ENCODE data around the gene AP5Z1. TPM values are rescaled to one million over a fixed set of nuclear protein-coding genes. Genes with fewer than 3 reads are reported as not detected.

AP5Z1 gene
- total RNA-seq, 1 donor from 2014 or later: 36.9 TPM

- Mint-ChIP-seq H3K4me1 (ENCODE audit: unreplicated experiment) (no peaks in the 10 kb centered on the region), H3K36me3 (peaks cover 18% of the 10 kb centered on the region), H3K27ac (peak overlapping the region; percentile 75), H3K9me3 (no peaks in the 10 kb centered on the region), H3K4me3 (no peak overlapping the region), H3K27me3 (no peaks in the 10 kb centered on the region)
- TF ChIP-seq, protein P1, sequence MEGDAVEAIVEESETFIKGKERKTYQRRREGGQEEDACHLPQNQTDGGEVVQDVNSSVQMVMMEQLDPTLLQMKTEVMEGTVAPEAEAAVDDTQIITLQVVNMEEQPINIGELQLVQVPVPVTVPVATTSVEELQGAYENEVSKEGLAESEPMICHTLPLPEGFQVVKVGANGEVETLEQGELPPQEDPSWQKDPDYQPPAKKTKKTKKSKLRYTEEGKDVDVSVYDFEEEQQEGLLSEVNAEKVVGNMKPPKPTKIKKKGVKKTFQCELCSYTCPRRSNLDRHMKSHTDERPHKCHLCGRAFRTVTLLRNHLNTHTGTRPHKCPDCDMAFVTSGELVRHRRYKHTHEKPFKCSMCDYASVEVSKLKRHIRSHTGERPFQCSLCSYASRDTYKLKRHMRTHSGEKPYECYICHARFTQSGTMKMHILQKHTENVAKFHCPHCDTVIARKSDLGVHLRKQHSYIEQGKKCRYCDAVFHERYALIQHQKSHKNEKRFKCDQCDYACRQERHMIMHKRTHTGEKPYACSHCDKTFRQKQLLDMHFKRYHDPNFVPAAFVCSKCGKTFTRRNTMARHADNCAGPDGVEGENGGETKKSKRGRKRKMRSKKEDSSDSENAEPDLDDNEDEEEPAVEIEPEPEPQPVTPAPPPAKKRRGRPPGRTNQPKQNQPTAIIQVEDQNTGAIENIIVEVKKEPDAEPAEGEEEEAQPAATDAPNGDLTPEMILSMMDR (conservative IDR thresholded peaks at IDR 0.05): no peak
- DNase-seq (ENCODE audit: extremely low spot score, unreplicated experiment): no peak
Observed at GRCh38 chr7:4764402-4765007, 10.9 kb upstream of the AP5Z1 start.

GRCh38 chr7:4765776-4766490 is 9.5 kb upstream of the AP5Z1 start:
- Mint-ChIP-seq H3K27me3 (no peaks in the 10 kb centered on the region), H3K27ac (no peak overlapping the region), H3K4me1 (ENCODE audit: unreplicated experiment) (no peaks in the 10 kb centered on the region), H3K9me3 (no peaks in the 10 kb centered on the region), H3K36me3 (peaks cover 12% of the 10 kb centered on the region), H3K4me3 (no peak overlapping the region)
- no peak for DNase-seq (ENCODE audit: extremely low spot score, unreplicated experiment)
- TF ChIP-seq, protein P1 (conservative IDR thresholded peaks at IDR 0.05): peak; percentile 34

DNA sequence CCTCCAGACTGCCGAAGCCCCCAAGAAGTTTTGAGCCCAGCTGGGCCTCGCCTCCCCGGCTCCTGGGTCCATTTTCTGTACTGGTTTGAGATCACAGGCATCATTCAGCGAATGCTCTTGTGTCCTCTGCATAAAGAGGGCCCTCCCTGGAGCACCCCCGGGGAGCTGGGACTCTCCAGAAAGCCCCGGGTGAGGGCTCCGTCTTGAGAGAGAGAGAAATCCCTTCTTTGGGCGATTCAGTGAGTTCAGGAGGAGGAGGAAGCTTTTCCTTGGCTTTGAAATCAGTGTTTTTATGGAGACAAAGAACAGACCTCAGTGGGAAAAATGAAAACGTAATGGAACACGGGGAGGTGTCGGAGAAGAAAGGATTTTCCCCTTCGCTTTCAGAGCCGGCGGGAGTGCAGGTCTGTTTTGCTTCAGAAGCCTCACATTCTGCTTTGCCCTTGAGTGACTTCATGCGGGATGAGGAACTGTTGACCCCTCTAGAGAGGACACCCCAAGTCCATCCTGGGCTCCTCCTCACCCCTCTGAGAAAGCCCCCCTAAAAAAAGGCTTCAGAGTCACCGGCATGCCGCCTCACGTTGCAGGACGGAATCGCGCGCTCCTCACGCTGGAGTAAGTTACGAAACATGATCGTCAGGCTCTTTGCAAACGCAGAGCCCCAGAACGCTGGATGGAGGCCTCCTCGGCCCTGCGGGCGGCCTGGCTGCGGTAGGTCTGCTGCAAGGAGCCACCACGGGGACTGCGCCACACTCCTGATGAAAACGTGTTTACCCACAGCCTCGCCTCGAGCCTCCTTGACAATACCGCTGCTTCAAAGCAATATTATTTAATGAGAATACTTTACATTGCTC is 8.5 kb upstream of the AP5Z1 start:
- no peaks in the 10 kb centered on the region for H3K4me1 Mint-ChIP-seq (ENCODE audit: unreplicated experiment)
- H3K27me3 Mint-ChIP-seq: no peaks in the 10 kb centered on the region
- DNase-seq (ENCODE audit: extremely low spot score, unreplicated experiment): no peak
- peak overlapping the region; percentile 16 for H3K27ac Mint-ChIP-seq
- TF ChIP-seq, protein P1 (conservative IDR thresholded peaks at IDR 0.05): no peak
- no peak overlapping the region for H3K4me3 Mint-ChIP-seq
- no peaks in the 10 kb centered on the region for H3K9me3 Mint-ChIP-seq
- H3K36me3 Mint-ChIP-seq: peaks cover 9% of the 10 kb centered on the region

DNA sequence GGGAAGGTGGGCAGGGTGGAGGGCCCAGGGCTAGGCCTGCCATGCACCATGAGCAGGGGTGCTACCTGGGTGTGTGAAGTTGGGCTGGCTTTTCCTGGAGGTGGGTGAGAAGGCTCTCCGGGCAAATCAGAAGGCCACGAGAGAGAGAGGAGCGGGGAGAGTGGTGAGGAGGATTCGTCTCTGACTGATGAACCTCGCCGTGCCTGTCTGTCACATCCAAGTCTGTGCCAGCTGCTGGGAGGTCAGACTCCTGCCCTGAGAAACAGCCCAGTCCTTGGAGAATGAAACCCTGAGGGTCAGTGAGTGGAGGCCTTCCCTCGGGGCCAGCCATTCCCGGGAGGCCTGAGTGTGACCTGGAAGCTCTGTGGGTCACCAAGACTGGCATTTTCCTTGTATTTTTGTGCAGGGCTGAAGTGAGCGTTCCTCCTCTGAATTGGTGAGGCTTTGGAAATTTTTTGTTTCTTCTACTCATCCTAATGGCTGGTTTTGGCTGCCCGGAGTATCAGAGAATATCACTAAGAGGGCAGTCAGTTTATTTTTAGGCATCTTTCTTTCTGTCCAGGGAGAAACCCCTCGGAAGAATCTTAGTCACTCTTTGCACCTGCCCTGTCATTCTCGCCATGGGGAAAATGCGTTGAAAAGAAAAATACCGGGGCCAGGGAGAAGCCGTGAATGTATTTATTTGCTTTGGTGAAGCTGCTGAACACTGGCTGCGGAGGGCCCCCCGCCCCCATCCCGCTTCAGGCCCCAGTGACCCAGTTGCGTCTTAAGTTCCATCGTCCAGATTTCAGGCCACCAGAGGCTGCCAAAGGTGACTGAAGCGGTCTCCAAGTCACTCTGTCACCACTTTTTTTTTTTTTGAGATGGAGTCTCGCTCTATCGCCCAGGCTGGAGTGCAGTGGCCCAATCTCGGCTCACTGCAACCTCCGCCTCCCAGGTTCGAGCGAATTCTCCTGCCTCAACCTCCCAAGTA is 6.5 kb upstream of the AP5Z1 start:
- H3K36me3 Mint-ChIP-seq: peaks cover 4% of the 10 kb centered on the region
- no peaks in the 10 kb centered on the region for H3K4me1 Mint-ChIP-seq (ENCODE audit: unreplicated experiment)
- H3K27ac Mint-ChIP-seq: no peak overlapping the region

More for the DNA sequence above, 6.5 kb upstream of the AP5Z1 start:
- Mint-ChIP-seq H3K4me3 (no peak overlapping the region), H3K27me3 (no peaks in the 10 kb centered on the region), H3K9me3 (no peaks in the 10 kb centered on the region)
- no peak for DNase-seq (ENCODE audit: extremely low spot score, unreplicated experiment)
- TF ChIP-seq, protein P1 (conservative IDR thresholded peaks at IDR 0.05): no peak
